IMR-90 (cell line): ENCODE results near the gene AGAP1.

Experiments
- CTCF ChIP-seq: conservative IDR thresholded peaks from 2 replicates; pipeline ENCODE4 v1.5.1; 2012; ENCODE audit warnings: mild to moderate bottlenecking, low read depth, low read length, improper control_type of control experiment
- POLR2A ChIP-seq: IDR thresholded peaks from 2 replicates; pipeline ENCODE4 v1.6.1; 2012; ENCODE audit warnings: mild to moderate bottlenecking, low read depth, low read length
- RAD21 ChIP-seq: IDR thresholded peaks from 2 replicates; pipeline ENCODE4 v1.6.1; 2012; ENCODE audit warnings: low read length, improper control_type of control experiment
- RFX5 ChIP-seq: IDR thresholded peaks from 2 replicates; pipeline ENCODE4 v1.8.0; 2012; ENCODE audit warnings: low read depth, mild to moderate bottlenecking, low read length, moderate library complexity
- TF ChIP-seq, protein P1 (sequence below): fragments of 150-350 bp; IDR thresholded peaks from 2 replicates; pipeline ENCODE4 v1.6.1; 2017; ENCODE audit warnings: mild to moderate bottlenecking, antibody characterized with exemption, low read length, low read depth

GRCh38 chr2:235968155-235968554 is 474.3 kb downstream of the AGAP1 start:
- TF ChIP-seq, protein P1, sequence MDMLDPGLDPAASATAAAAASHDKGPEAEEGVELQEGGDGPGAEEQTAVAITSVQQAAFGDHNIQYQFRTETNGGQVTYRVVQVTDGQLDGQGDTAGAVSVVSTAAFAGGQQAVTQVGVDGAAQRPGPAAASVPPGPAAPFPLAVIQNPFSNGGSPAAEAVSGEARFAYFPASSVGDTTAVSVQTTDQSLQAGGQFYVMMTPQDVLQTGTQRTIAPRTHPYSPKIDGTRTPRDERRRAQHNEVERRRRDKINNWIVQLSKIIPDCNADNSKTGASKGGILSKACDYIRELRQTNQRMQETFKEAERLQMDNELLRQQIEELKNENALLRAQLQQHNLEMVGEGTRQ = no peak
- TF ChIP-seq CTCF = no peak
- no peak for TF ChIP-seq POLR2A
- TF ChIP-seq RAD21 = no peak
- TF ChIP-seq RFX5 = no peak
